Measurements from ENCODE around the gene SLC51B.

SLC51B gene

DNA sequence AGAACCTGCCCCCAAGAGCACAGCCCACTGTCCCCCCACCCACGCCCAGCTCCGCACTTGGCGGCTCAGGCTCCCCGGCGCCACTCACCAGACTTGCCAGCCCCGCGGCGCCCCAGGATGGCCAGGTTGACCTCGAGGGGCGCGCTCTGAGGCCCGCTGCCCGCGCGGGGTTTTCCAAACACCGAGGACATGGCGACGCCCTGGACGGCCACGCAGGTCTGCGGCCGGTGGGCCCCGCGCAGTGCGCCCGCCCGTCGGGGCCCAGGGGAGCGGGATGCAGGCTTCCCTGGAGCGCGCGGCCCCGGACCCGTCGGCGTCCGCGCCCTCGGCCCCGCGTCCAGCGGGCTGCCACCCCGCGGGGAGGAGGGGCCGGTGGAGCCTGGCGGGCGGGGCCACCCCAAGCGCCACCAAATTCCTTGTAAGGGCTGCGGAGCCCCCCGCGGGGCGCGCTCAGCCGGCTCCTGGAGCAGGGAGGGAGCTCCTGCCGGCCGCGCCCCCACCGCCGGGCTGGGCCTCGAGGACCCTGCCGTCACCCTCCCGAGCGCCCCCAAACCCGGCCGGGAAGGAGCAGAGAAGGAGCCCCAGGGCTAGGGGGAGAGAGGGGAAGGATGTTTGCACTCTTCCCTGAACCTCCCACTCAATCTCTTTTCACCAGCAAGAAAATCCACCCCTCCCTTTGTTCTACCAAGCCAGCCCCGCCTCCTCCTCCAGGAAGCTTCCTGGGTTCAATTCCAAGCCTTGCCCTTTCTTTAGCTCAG is 22.6 kb downstream of the SLC51B start, which contains the start of gene RASL12:
TSS of gene RASL12 (minus strand) at position 347 of the 758 bp plus-strand sequence. CDS start at position 191, 156 bp downstream.
- TF ChIP-seq, protein P1, sequence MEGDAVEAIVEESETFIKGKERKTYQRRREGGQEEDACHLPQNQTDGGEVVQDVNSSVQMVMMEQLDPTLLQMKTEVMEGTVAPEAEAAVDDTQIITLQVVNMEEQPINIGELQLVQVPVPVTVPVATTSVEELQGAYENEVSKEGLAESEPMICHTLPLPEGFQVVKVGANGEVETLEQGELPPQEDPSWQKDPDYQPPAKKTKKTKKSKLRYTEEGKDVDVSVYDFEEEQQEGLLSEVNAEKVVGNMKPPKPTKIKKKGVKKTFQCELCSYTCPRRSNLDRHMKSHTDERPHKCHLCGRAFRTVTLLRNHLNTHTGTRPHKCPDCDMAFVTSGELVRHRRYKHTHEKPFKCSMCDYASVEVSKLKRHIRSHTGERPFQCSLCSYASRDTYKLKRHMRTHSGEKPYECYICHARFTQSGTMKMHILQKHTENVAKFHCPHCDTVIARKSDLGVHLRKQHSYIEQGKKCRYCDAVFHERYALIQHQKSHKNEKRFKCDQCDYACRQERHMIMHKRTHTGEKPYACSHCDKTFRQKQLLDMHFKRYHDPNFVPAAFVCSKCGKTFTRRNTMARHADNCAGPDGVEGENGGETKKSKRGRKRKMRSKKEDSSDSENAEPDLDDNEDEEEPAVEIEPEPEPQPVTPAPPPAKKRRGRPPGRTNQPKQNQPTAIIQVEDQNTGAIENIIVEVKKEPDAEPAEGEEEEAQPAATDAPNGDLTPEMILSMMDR (IDR thresholded peaks at IDR 0.05; ENCODE audit: extremely low read depth, insufficient read depth, missing control alignments): no peak
- no peak for DNase-seq (ENCODE audit: low spot score)
- in situ Hi-C loops (cut with MboI; ENCODE audit: low pct_unique_long_range_greater_than_20kb, low sequenced_read_pairs, unreplicated experiment): loop anchor here (25.0 kb wide), 1 partner anchor 219 kb away; the partner anchor contains the start of genes PARP16 and RNU5A-1

DNA sequence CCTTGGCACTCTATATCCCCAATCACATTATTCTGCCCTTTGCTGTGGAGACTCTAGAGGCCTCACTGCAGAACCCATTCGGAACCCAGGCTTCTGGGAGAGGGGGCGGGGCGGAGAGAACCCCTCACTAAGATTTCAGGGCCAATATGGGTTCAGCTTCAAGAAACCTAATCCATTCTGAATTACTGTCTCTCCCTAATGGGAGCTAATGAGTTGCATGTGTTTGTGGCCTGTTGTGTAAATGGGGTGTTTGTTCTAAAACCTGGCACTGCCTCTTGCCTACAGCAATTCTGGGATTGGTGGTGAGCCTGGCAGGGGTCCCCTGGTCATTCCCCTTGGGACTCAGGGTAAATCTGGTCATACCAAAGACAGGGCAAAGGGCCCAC is 23.2 kb downstream of the SLC51B start:
- DNase-seq (ENCODE audit: low spot score): no peak
- TF ChIP-seq, protein P1 (IDR thresholded peaks at IDR 0.05; ENCODE audit: extremely low read depth, insufficient read depth, missing control alignments): no peak
- in situ Hi-C loops (cut with MboI; ENCODE audit: low pct_unique_long_range_greater_than_20kb, low sequenced_read_pairs, unreplicated experiment): loop anchor here (25.0 kb wide), 1 partner anchor 219 kb away; the partner anchor contains the start of genes PARP16 and RNU5A-1

DNA sequence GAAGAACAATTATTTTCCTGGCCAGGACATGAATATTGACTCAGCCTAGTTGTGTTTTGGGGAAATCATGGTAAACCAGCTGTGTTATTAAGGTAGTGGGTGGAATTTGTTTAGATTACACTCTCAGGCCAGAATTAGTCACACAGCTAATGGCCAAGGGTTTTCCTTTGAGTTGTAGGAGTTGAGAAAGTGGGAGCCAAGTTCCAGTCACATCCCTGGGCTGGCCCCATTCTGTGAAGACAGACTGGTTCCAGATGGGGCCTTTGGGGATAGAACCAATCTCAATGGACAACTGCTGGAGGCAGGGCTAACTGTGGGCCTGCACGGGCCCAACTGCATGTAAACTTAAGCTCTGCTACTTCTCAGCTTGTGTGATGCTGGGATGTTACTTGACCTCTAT is 24.0 kb downstream of the SLC51B start:
- in situ Hi-C loops (cut with MboI; ENCODE audit: low pct_unique_long_range_greater_than_20kb, low sequenced_read_pairs, unreplicated experiment): loop anchor here (25.0 kb wide), 1 partner anchor 218 kb away; the partner anchor contains the start of genes PARP16 and RNU5A-1
- no peak for DNase-seq (ENCODE audit: low spot score)

DNA sequence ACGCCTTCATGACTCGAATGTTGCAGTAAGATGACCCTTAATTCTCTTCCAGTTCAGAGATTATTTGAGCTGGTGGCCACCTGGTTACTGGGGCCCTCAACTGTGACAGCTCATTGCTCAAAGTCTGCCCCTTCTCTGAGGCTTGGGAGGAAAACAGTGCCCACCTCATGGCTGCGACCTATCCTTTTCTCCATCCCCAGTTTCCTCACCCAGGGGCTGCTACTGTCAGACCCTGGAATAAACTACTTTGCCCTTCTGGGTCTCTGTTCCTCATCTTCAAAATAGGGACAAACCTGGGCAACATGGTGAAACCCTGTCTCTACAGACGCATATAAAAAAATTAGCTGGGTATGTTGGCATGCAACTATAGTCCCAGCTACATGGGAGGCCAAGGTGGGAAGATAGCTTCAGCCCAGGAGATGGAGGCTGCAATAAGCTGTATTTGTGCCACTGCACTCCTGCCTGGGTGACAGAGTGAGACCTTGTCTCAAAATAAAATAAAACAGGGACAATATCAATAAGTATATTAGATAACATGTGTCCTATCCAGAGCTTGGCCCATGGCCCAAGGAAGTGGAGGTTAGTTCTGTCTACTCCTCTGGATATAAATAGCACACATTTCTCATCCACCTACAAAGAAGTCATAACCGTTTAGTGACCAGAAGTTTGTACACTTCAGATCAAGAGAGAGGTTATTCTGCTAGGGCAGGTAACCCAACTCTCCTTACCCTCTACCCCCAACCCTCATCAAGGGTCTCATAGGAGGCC is 24.8 kb downstream of the SLC51B start:
- TF ChIP-seq, protein P1 (IDR thresholded peaks at IDR 0.05; ENCODE audit: extremely low read depth, insufficient read depth, missing control alignments): no peak
- in situ Hi-C loops (cut with MboI; ENCODE audit: low pct_unique_long_range_greater_than_20kb, low sequenced_read_pairs, unreplicated experiment): loop anchor here (25.0 kb wide), 1 partner anchor 217 kb away; the partner anchor contains the start of genes PARP16 and RNU5A-1
- no peak for DNase-seq (ENCODE audit: low spot score)

More for the DNA sequence above, 24.0 kb downstream of the SLC51B start:
- TF ChIP-seq, protein P1 (IDR thresholded peaks at IDR 0.05; ENCODE audit: extremely low read depth, insufficient read depth, missing control alignments): no peak

DNA sequence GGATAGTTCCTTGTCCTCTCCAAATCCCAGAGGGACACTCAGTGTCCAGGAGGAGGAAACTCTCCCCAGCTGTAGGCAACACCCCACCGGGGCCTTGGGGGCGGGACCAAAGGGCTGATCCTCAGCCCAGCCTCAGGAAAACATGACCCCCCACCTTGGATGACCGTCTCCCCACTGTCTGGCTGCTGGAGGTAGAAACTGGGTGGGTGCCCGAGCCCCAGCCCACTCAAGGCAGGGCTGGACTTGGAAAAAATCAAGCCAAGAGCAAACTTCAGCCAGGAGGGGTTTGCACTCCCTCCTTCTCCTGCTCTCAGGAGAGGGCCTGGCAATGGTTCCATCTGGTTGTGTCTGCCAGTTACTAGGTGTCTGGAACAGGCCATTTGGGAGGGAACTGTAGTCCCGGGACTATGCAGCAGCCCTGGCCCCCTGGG is 26.2 kb downstream of the SLC51B start:
- no peak for DNase-seq (ENCODE audit: low spot score)
- in situ Hi-C loops (cut with MboI; ENCODE audit: low pct_unique_long_range_greater_than_20kb, low sequenced_read_pairs, unreplicated experiment): loop anchor here (25.0 kb wide), 1 partner anchor 216 kb away; the partner anchor contains the start of genes PARP16 and RNU5A-1
- TF ChIP-seq, protein P1 (IDR thresholded peaks at IDR 0.05; ENCODE audit: extremely low read depth, insufficient read depth, missing control alignments): no peak

DNA sequence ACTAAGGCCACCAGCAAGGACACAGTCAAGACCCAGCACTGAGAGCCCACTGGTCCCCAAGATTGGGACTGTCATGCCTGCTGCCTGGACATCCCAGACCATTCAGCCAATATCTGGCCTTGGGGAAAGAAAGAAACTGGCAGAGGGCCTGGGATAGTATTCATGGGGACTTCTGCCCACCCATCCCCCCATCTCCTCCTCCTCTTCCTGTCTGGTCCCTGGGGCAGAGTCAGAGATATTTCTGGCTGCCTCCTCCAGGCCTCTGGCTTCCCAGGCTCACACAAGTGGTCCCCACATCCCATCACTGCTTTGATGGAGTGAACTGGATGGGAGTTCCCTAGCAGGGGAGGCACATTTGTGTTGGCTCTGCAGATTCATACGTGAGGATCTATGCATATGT is 26.8 kb downstream of the SLC51B start:
- TF ChIP-seq, protein P1 (IDR thresholded peaks at IDR 0.05; ENCODE audit: extremely low read depth, insufficient read depth, missing control alignments): no peak
- in situ Hi-C loops (cut with MboI; ENCODE audit: low pct_unique_long_range_greater_than_20kb, low sequenced_read_pairs, unreplicated experiment): loop anchor here (25.0 kb wide), 1 partner anchor 215 kb away; the partner anchor contains the start of genes PARP16 and RNU5A-1
- DNase-seq (ENCODE audit: low spot score): no peak

All from GM13977 (cell line).